Measurements from ENCODE around the gene TVP23A. TPM values are rescaled to one million over a fixed set of nuclear protein-coding genes. Genes with fewer than 3 reads are reported as not detected.

Gene TVP23A
- total RNA-seq, 4 donors from 2014 or later = 0.16 to 0.54 (median 0.23) TPM; not detected in 1

DNA sequence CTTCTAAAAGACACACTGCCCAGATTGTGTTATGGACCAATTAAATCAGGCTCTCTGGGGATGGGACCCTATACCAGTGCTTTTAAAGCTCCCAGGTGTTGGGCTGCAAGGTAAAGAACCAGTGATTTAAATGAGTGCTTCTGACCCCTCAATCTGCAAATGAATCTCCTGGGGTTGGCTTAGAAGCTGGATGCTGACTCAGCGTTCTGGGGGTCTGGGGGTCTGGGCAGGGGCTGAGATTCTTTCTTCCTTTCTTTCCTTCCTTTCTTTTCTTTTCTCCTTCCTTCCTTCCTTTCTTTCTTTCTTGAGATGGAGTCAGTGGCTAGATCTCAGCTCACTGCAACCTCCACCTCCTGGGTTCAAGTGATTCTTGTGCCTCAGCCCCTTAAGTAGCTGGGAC lies 2.0 kb upstream of the TVP23A start:
- Histone ChIP-seq H3K27ac (no peak overlapping the region), H3K9me3 (no peaks in the 10 kb centered on the region), H3K4me3 (no peak overlapping the region), H3K4me1 (peaks cover 0 to 11% (median 7%) of the 10 kb centered on the region in 3 donors), H3K36me3 (no peaks in the 10 kb centered on the region), H3K27me3 (peaks cover 14% of the 10 kb centered on the region)
- ATAC-seq = no peak
- WGBS, 2 donors (ENCODE audit: low coverage in 1 of 2) = 89% methylated on average over 1 of the region's 1 CpG; no CpG with 5 or more reads in 1 of the 2 donors
- TF ChIP-seq POLR2A (IDR thresholded peaks at IDR 0.05) (no peak), POLR2AphosphoS5 (IDR thresholded peaks at IDR 0.05) (no peak), EP300 (IDR thresholded peaks at IDR 0.05) (no peak)
- TF ChIP-seq, protein P1, sequence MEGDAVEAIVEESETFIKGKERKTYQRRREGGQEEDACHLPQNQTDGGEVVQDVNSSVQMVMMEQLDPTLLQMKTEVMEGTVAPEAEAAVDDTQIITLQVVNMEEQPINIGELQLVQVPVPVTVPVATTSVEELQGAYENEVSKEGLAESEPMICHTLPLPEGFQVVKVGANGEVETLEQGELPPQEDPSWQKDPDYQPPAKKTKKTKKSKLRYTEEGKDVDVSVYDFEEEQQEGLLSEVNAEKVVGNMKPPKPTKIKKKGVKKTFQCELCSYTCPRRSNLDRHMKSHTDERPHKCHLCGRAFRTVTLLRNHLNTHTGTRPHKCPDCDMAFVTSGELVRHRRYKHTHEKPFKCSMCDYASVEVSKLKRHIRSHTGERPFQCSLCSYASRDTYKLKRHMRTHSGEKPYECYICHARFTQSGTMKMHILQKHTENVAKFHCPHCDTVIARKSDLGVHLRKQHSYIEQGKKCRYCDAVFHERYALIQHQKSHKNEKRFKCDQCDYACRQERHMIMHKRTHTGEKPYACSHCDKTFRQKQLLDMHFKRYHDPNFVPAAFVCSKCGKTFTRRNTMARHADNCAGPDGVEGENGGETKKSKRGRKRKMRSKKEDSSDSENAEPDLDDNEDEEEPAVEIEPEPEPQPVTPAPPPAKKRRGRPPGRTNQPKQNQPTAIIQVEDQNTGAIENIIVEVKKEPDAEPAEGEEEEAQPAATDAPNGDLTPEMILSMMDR (IDR thresholded peaks at IDR 0.05) = no peak

DNA sequence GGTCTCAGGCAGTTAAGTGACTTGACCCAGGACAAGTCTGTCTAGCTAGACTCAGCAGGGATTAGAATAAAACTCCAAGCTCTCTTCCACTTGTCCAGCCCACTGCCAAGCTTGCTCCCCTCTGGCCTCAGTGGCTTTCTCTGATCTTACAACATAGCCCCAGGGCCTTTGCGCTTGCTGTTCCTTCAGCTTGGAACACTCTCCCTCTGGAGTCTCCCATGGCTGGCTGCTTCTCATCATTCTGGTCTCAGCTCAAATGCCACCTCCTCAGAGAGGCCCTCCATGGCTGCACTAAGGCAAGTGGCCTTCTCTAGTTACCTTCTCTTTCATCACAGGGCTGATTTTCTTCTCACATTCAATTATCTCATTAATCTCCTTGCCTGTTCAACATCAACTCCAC lies 1.1 kb downstream of the TVP23A start:
- no peak for ATAC-seq
- H3K9me3 ChIP-seq = no peaks in the 10 kb centered on the region
- peaks cover 0 to 11% (median 7%) of the 10 kb centered on the region in 3 donors for H3K4me1 ChIP-seq
- 100% methylated on average over 1 of the region's 1 CpG; no CpG with 5 or more reads in 1 of the 2 donors for WGBS, 2 donors (ENCODE audit: low coverage in 1 of 2)
- H3K4me3 ChIP-seq = no peak overlapping the region
- H3K27ac ChIP-seq = no peak overlapping the region
- TF ChIP-seq, protein P1 (IDR thresholded peaks at IDR 0.05) = no peak
- peaks cover 14% of the 10 kb centered on the region for H3K27me3 ChIP-seq
- H3K36me3 ChIP-seq = no peaks in the 10 kb centered on the region

DNA sequence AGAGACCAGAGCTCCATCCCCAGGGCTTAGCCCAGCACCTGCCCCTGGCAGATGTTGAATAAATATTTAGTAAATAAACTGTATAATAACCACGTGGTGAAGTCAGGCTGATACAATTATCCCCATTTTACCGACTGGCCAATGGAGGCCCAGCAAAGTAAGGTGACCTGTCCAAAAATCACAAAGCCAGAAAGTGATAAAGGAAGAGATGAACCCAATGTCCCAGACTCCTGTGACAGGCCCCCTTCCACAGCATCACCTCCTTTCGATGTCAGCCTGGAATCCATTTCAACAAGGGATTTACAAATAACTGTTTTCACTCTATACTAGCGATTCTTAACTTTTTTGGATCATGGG lies 5.5 kb downstream of the TVP23A start:
- Histone ChIP-seq H3K36me3 (no peaks in the 10 kb centered on the region), H3K27me3 (peaks cover 7% of the 10 kb centered on the region), H3K27ac (no peak overlapping the region), H3K9me3 (no peaks in the 10 kb centered on the region), H3K4me1 (peaks cover 0 to 4% (median 2%) of the 10 kb centered on the region in 3 donors), H3K4me3 (no peak overlapping the region)
- no peak for ATAC-seq
- WGBS, 2 donors (ENCODE audit: low coverage in 1 of 2) = 73 to 100% methylated on average over 1 to 4 of the region's 4 CpGs
- TF ChIP-seq EP300 (IDR thresholded peaks at IDR 0.05) (no peak), POLR2A (IDR thresholded peaks at IDR 0.05) (no peak), POLR2AphosphoS5 (IDR thresholded peaks at IDR 0.05) (no peak)
- TF ChIP-seq, protein P1 (IDR thresholded peaks at IDR 0.05) = no peak

DNA sequence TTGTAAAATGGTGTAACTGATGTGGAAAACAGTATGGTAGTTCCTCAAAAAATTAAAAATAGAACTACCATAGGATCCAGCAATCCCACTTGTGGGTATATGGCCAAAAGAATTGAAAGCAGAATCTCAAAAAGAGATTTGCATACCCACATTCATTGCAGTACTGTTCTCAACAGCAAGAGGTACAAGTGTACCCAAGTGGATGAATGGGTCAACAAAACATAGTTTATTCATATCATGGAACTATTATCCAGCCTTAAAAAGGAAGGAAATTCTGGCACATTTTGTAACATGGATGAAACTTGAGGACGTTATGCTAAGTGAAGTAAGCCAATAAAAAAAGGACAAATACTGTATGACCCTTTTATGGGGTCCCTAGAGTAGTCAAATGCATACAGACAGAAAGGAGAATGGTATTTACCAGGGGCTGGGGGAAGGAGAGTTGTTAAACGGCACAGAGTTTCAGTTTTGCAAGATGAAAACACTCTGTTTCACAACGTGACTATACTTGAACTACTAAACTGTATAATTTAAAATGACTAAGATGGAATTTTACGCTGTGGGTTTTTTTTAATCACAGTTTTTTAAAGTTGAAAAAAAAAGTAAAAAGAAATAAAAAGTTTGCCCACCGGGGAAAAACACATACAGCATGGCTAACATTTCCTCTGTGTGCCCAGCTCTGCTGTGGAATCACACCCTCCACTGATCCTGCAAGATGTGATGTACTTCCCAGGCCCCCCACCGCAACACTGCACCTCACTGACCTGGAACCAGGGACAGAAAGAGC lies 6.1 kb downstream of the TVP23A start:
- no peaks in the 10 kb centered on the region for H3K9me3 ChIP-seq
- WGBS, 2 donors (ENCODE audit: low coverage in 1 of 2) = 64 to 68% methylated on average over 5 to 6 of the region's 6 CpGs

More for the DNA sequence above, 6.1 kb downstream of the TVP23A start:
- Histone ChIP-seq H3K4me3 (no peak overlapping the region), H3K27me3 (peaks cover 2% of the 10 kb centered on the region), H3K36me3 (no peaks in the 10 kb centered on the region), H3K4me1 (no peaks in the 10 kb centered on the region), H3K27ac (no peak overlapping the region)
- TF ChIP-seq POLR2A (IDR thresholded peaks at IDR 0.05) (no peak), POLR2AphosphoS5 (IDR thresholded peaks at IDR 0.05) (no peak), EP300 (IDR thresholded peaks at IDR 0.05) (no peak)
- TF ChIP-seq, protein P1 (IDR thresholded peaks at IDR 0.05) = no peak
- ATAC-seq = no peak

Data from gastroesophageal sphincter (tissue), 4 donors.